HepG2 (cell line): ENCODE data around the gene CD68. TPM values are rescaled to one million over a fixed set of nuclear protein-coding genes. Genes with fewer than 3 reads are reported as not detected.
A peak's percentile ranks its signal among the peaks of the same experiment; 100 is the strongest.

Source experiments
- CREBL2 ChIP-seq: sonication (generic); formaldehyde crosslinking; IDR thresholded peaks from 2 replicates; pipeline ENCODE4 v1.8.1; 2023; ENCODE audit warnings: missing genetic modification reagents, mild to moderate bottlenecking, borderline replicate concordance
- DRAP1 ChIP-seq: IDR thresholded peaks from 2 replicates; pipeline ENCODE4 v1.6.1; 2016; ENCODE audit warnings: missing genetic modification reagents, missing compliant biosample characterization
- E2F1 ChIP-seq: sonication (generic); formaldehyde crosslinking; IDR thresholded peaks from 2 replicates; pipeline ENCODE4 v1.5.0; 2020; ENCODE audit warnings: missing genetic modification reagents
- MIXL1 ChIP-seq: IDR thresholded peaks from 2 replicates; pipeline ENCODE4 v1.6.1; 2016
- NFKB2 ChIP-seq: sonication (generic); formaldehyde crosslinking; IDR thresholded peaks from 2 replicates; pipeline ENCODE4 v1.4.0; 2020; ENCODE audit warnings: missing genetic modification reagents, borderline replicate concordance
- RFXAP ChIP-seq: sonication (generic); formaldehyde crosslinking; IDR thresholded peaks from 2 replicates; pipeline ENCODE4 v1.4.0; 2020; ENCODE audit warnings: missing genetic modification reagents, borderline replicate concordance
- THAP9 ChIP-seq: sonication (generic); formaldehyde crosslinking; IDR thresholded peaks from 2 replicates; pipeline ENCODE4; 2020; ENCODE audit warnings: missing genetic modification reagents, mild to moderate bottlenecking, borderline replicate concordance
- ZBTB40 ChIP-seq, 2 experiments: fragments of 450-650 bp in 1 of 2; sonication (generic) in 1 of 2; formaldehyde crosslinking in 1 of 2; IDR thresholded peaks; 2 replicates each; pipeline versions ENCODE4 v1.6.1 to v1.8.0; 2016 to 2022; ENCODE audit warnings: antibody characterized with exemption in 1 of 2, mild to moderate bottlenecking in 1 of 2, missing genetic modification reagents in 1 of 2
- ZNF225 ChIP-seq: sonication (generic); formaldehyde crosslinking; IDR thresholded peaks from 2 replicates; pipeline ENCODE4 v1.4.0; 2020; ENCODE audit warnings: mild to moderate bottlenecking, missing genetic modification reagents
- ZNF24 ChIP-seq: fragments of 450-650 bp; IDR thresholded peaks from 2 replicates; pipeline ENCODE4 v1.6.1; 2017; ENCODE audit warnings: antibody characterized with exemption, mild to moderate bottlenecking
- ZNF382 ChIP-seq: sonication (generic); formaldehyde crosslinking; IDR thresholded peaks from 2 replicates; pipeline ENCODE4 v1.5.0; 2020; ENCODE audit warnings: missing genetic modification reagents, mild to moderate bottlenecking, borderline replicate concordance
- ZNF766 ChIP-seq: sonication (generic); formaldehyde crosslinking; IDR thresholded peaks from 2 replicates; pipeline ENCODE4 v1.5.0; 2020; ENCODE audit warnings: missing genetic modification reagents, borderline replicate concordance
- ZNF839 ChIP-seq: sonication (generic); formaldehyde crosslinking; IDR thresholded peaks from 2 replicates; pipeline ENCODE4 v1.4.0; 2020; ENCODE audit warnings: missing genetic modification reagents, mild to moderate bottlenecking, borderline replicate concordance
- polyA plus RNA-seq, 8 experiments: library from polyadenylated mRNA; depleted of rRNA in 3 of 8; stranded (reverse) in 7 of 8; unstranded in 1 of 8; fragments of >200 nt; fragmentation: Illumina TruSeq in 4 of 8; extraction: Trizol in 4 of 8; gene quantifications; 2 replicates each; pipeline versions ENCODE4 v1.2.1 to v1.2.3, GENCODE V29; 2011 to 2016; ENCODE audit warnings: low read depth in 4 of 8, missing spikeins in 1 of 8, mixed read lengths in 1 of 8; ENCODE audit not compliant: insufficient read depth in 1 of 8
- total RNA-seq, 5 experiments: library from RNA; depleted of rRNA; stranded (reverse); fragments of >200 nt; fragmentation: Illumina TruSeq; extraction: Trizol; gene quantifications; 2 replicates each; pipeline ENCODE4 v1.2.3, GENCODE V29; 2016; ENCODE audit warnings: low read depth in 1 of 5

Gene CD68
- total and polyA plus RNA-seq, 2 of the 13 experiments (the other 11 are each of a cell fraction or from before 2014, with no cell fraction given), result 10.3 to 104 TPM

GRCh38 chr17:7583253-7584109, 4.0 kb downstream of the CD68 start, which contains the start of gene MPDU1 (continued):
- TF ChIP-seq ZBTB40 (IDR thresholded peaks at IDR 0.05) (peak; percentile 77), ZBTB40 (CRISPR knock-in tag; IDR thresholded peaks at IDR 0.05) (peak; percentile 58), THAP9 (CRISPR knock-in tag) (peak; percentile 99), ZNF382 (CRISPR knock-in tag) (no peak), DRAP1 (CRISPR knock-in tag) (peak; percentile 80), ZNF839 (no peak), ZNF24 (0 out of 2 replicates have a peak, but pooled peaks have one; percentile 14), NFKB2 (CRISPR knock-in tag) (0 out of 2 replicates have a peak, but pooled peaks have one; percentile 83), RFXAP (CRISPR knock-in tag) (peak; percentile 90), CREBL2 (peak; percentile 67; the same call in 1 of the 2 replicates), ZNF766 (CRISPR knock-in tag) (peak; percentile 71; the same call in 1 of the 2 replicates), ZNF225 (no peak), E2F1 (CRISPR knock-in tag) (peak; percentile 96), MIXL1 (CRISPR knock-in tag) (peak; percentile 30)
